Stimulated activated CD4-positive, alpha-beta T cell treated with anti-CD3 and anti-CD28 coated beads, TNF-alpha, amount 100 ng/mL, for 48 hours (primary cell): ENCODE results near the gene RUBCNL.
A peak's percentile ranks its signal among the peaks of the same experiment; 100 is the strongest.

Source experiments
- DNase-seq, 3 donors: peaks; one replicate each; pipeline ENCODE4 v3.0.0-alpha.2; 2020; ENCODE audit warnings: low read depth in 3 of 3

RUBCNL gene

GRCh38 chr13:46341112-46341711 is 45.8 kb downstream of the RUBCNL start:
- DNase-seq: peak in 1 of 3 donors; percentile 13

GRCh38 chr13:46340631-46341111 is 46.4 kb downstream of the RUBCNL start:
- no peak for DNase-seq

GRCh38 chr13:46340011-46340410 is 47.0 kb downstream of the RUBCNL start:
- DNase-seq: no peak

- no peak for DNase-seq
Measured at GRCh38 chr13:46339035-46339666, 47.9 kb downstream of the RUBCNL start.

GRCh38 chr13:46337700-46338099 is 49.4 kb downstream of the RUBCNL start:
- DNase-seq: no peak

GRCh38 chr13:46334035-46334822 is 52.8 kb downstream of the RUBCNL start:
- DNase-seq: no peak

- DNase-seq: no peak
Measured at GRCh38 chr13:46332772-46333171, 54.3 kb downstream of the RUBCNL start.

GRCh38 chr13:46329624-46330023 is 57.4 kb downstream of the RUBCNL start:
- no peak for DNase-seq

- DNase-seq: no peak
Measured at GRCh38 chr13:46327246-46327645, 59.8 kb downstream of the RUBCNL start.

- DNase-seq: no peak
Measured at GRCh38 chr13:46324976-46325375, 62.1 kb downstream of the RUBCNL start.

- DNase-seq: peak in 2 of 3 donors; percentile 46 to 54
Measured at GRCh38 chr13:46321494-46322225, 65.4 kb downstream of the RUBCNL start.

GRCh38 chr13:46320821-46321220 is 66.2 kb downstream of the RUBCNL start:
- DNase-seq: no peak

GRCh38 chr13:46320406-46320805 is 66.6 kb downstream of the RUBCNL start:
- no peak for DNase-seq

GRCh38 chr13:46318986-46319385 is 68.1 kb downstream of the RUBCNL start:
- DNase-seq: no peak

GRCh38 chr13:46317120-46317519 is 69.9 kb downstream of the RUBCNL start:
- no peak for DNase-seq

- DNase-seq: no peak
Measured at GRCh38 chr13:46315491-46316075, 71.5 kb downstream of the RUBCNL start.

GRCh38 chr13:46315036-46315435 is 72.0 kb downstream of the RUBCNL start:
- DNase-seq: no peak

GRCh38 chr13:46314587-46314986 is 72.5 kb downstream of the RUBCNL start:
- DNase-seq: no peak

GRCh38 chr13:46313432-46314257 is 73.4 kb downstream of the RUBCNL start:
- DNase-seq: no peak

GRCh38 chr13:46313024-46313423 is 74.0 kb downstream of the RUBCNL start:
- DNase-seq: no peak

- no peak for DNase-seq
Measured at GRCh38 chr13:46311217-46311616, 75.8 kb downstream of the RUBCNL start.
